A549 (cell line): ENCODE results near the gene DNAJC10.

Source experiments
- BCL3 ChIP-seq: fragments of >200 bp; sonication (Bioruptor Twin); formaldehyde crosslinking; IDR thresholded peaks from 3 replicates; pipeline ENCODE4 v1.6.1; 2016
- POLR2A ChIP-seq: IDR thresholded peaks from 2 replicates; pipeline ENCODE4 v1.6.1; 2012; ENCODE audit warnings: mild to moderate bottlenecking, low read length
- RAD21 ChIP-seq, 2 experiments: fragments of >200 bp in 1 of 2; sonication (Bioruptor Twin) in 1 of 2; formaldehyde crosslinking in 1 of 2; IDR thresholded peaks in 1 of 2; conservative IDR thresholded peaks in 1 of 2; 2 replicates in 1 of 2; 3 replicates in 1 of 2; pipeline ENCODE4 v1.6.1; 2012 to 2018; ENCODE audit warnings: inconsistent platforms in 1 of 2
- RCOR1 ChIP-seq: fragments of 150-350 bp; IDR thresholded peaks from 2 replicates; pipeline ENCODE4 v1.6.1; 2014; ENCODE audit warnings: antibody characterized with exemption, low read length, low read depth
- RFX5 ChIP-seq: fragments of 450-650 bp; IDR thresholded peaks from 2 replicates; pipeline ENCODE4 v1.7.1; 2014; ENCODE audit warnings: antibody characterized with exemption, mild to moderate bottlenecking, moderate library complexity
- TF ChIP-seq, protein P1 (sequence below): fragments of >200 bp; sonication (Bioruptor Twin); formaldehyde crosslinking; IDR thresholded peaks from 3 replicates; pipeline ENCODE4 v1.5.1; 2016

GRCh38 chr2:182680837-182681236, 35.2 kb upstream of the DNAJC10 start:
- TF ChIP-seq, protein P1, sequence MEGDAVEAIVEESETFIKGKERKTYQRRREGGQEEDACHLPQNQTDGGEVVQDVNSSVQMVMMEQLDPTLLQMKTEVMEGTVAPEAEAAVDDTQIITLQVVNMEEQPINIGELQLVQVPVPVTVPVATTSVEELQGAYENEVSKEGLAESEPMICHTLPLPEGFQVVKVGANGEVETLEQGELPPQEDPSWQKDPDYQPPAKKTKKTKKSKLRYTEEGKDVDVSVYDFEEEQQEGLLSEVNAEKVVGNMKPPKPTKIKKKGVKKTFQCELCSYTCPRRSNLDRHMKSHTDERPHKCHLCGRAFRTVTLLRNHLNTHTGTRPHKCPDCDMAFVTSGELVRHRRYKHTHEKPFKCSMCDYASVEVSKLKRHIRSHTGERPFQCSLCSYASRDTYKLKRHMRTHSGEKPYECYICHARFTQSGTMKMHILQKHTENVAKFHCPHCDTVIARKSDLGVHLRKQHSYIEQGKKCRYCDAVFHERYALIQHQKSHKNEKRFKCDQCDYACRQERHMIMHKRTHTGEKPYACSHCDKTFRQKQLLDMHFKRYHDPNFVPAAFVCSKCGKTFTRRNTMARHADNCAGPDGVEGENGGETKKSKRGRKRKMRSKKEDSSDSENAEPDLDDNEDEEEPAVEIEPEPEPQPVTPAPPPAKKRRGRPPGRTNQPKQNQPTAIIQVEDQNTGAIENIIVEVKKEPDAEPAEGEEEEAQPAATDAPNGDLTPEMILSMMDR: no peak
- TF ChIP-seq BCL3 (no peak), POLR2A (no peak), RCOR1 (no peak), RFX5 (no peak), RAD21 (conservative IDR thresholded peaks at IDR 0.05 in 1 of 2, IDR thresholded peaks at IDR 0.05 in 1 of 2) (no peak)
